ENCODE measurements around the gene RAD51B.

The RAD51B gene

DNA sequence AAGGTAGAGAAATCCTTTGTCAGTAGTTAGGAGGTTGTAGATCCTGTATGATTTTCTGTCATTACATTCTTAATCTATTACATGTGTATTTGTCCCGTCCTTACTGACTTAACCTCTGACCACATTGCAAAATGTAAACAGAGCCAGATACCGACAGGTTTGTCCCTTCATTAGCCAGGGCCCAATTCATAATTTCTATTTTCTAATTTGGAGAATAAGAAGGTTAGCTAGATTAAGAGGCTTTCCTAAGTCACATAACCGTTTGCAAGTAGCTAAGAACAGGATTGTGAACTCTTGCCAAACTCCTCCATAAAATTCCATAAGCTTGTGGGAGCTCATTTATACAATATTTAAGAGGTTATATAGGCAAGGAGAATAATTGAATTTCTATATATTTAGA, 352.6 kb downstream of the RAD51B start:
- TF ChIP-seq ZNF670 (tag by site-specific recombination; IDR thresholded peaks at IDR 0.05; ENCODE audit: low read depth) (no peak), ZNF23 (tag by site-specific recombination; IDR thresholded peaks at IDR 0.05; ENCODE audit: borderline replicate concordance) (no peak), ZNF266 (tag by site-specific recombination; IDR thresholded peaks at IDR 0.05; ENCODE audit: low read depth) (no peak), ZNF174 (tag by site-specific recombination; IDR thresholded peaks at IDR 0.05) (no peak), ZNF132 (tag by site-specific recombination; IDR thresholded peaks at IDR 0.05; ENCODE audit: borderline replicate concordance) (no peak), SCRT1 (tag by site-specific recombination; IDR thresholded peaks at IDR 0.05; ENCODE audit: borderline replicate concordance) (no peak), ZNF121 (tag by site-specific recombination; IDR thresholded peaks at IDR 0.05) (no peak), ZFP41 (tag by site-specific recombination; IDR thresholded peaks at IDR 0.05; ENCODE audit: borderline replicate concordance) (no peak), ZNF596 (tag by site-specific recombination; IDR thresholded peaks at IDR 0.05) (no peak), ZNF202 (tag by site-specific recombination; IDR thresholded peaks at IDR 0.05; ENCODE audit: borderline replicate concordance) (no peak)
- TF ChIP-seq, protein P1, sequence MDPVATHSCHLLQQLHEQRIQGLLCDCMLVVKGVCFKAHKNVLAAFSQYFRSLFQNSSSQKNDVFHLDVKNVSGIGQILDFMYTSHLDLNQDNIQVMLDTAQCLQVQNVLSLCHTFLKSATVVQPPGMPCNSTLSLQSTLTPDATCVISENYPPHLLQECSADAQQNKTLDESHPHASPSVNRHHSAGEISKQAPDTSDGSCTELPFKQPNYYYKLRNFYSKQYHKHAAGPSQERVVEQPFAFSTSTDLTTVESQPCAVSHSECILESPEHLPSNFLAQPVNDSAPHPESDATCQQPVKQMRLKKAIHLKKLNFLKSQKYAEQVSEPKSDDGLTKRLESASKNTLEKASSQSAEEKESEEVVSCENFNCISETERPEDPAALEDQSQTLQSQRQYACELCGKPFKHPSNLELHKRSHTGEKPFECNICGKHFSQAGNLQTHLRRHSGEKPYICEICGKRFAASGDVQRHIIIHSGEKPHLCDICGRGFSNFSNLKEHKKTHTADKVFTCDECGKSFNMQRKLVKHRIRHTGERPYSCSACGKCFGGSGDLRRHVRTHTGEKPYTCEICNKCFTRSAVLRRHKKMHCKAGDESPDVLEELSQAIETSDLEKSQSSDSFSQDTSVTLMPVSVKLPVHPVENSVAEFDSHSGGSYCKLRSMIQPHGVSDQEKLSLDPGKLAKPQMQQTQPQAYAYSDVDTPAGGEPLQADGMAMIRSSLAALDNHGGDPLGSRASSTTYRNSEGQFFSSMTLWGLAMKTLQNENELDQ (tag by site-specific recombination; IDR thresholded peaks at IDR 0.05; ENCODE audit: low read depth): no peak
- TF ChIP-seq, protein P2, sequence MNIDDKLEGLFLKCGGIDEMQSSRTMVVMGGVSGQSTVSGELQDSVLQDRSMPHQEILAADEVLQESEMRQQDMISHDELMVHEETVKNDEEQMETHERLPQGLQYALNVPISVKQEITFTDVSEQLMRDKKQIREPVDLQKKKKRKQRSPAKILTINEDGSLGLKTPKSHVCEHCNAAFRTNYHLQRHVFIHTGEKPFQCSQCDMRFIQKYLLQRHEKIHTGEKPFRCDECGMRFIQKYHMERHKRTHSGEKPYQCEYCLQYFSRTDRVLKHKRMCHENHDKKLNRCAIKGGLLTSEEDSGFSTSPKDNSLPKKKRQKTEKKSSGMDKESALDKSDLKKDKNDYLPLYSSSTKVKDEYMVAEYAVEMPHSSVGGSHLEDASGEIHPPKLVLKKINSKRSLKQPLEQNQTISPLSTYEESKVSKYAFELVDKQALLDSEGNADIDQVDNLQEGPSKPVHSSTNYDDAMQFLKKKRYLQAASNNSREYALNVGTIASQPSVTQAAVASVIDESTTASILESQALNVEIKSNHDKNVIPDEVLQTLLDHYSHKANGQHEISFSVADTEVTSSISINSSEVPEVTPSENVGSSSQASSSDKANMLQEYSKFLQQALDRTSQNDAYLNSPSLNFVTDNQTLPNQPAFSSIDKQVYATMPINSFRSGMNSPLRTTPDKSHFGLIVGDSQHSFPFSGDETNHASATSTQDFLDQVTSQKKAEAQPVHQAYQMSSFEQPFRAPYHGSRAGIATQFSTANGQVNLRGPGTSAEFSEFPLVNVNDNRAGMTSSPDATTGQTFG (tag by site-specific recombination; IDR thresholded peaks at IDR 0.05; ENCODE audit: borderline replicate concordance): no peak
- TF ChIP-seq, protein P3, sequence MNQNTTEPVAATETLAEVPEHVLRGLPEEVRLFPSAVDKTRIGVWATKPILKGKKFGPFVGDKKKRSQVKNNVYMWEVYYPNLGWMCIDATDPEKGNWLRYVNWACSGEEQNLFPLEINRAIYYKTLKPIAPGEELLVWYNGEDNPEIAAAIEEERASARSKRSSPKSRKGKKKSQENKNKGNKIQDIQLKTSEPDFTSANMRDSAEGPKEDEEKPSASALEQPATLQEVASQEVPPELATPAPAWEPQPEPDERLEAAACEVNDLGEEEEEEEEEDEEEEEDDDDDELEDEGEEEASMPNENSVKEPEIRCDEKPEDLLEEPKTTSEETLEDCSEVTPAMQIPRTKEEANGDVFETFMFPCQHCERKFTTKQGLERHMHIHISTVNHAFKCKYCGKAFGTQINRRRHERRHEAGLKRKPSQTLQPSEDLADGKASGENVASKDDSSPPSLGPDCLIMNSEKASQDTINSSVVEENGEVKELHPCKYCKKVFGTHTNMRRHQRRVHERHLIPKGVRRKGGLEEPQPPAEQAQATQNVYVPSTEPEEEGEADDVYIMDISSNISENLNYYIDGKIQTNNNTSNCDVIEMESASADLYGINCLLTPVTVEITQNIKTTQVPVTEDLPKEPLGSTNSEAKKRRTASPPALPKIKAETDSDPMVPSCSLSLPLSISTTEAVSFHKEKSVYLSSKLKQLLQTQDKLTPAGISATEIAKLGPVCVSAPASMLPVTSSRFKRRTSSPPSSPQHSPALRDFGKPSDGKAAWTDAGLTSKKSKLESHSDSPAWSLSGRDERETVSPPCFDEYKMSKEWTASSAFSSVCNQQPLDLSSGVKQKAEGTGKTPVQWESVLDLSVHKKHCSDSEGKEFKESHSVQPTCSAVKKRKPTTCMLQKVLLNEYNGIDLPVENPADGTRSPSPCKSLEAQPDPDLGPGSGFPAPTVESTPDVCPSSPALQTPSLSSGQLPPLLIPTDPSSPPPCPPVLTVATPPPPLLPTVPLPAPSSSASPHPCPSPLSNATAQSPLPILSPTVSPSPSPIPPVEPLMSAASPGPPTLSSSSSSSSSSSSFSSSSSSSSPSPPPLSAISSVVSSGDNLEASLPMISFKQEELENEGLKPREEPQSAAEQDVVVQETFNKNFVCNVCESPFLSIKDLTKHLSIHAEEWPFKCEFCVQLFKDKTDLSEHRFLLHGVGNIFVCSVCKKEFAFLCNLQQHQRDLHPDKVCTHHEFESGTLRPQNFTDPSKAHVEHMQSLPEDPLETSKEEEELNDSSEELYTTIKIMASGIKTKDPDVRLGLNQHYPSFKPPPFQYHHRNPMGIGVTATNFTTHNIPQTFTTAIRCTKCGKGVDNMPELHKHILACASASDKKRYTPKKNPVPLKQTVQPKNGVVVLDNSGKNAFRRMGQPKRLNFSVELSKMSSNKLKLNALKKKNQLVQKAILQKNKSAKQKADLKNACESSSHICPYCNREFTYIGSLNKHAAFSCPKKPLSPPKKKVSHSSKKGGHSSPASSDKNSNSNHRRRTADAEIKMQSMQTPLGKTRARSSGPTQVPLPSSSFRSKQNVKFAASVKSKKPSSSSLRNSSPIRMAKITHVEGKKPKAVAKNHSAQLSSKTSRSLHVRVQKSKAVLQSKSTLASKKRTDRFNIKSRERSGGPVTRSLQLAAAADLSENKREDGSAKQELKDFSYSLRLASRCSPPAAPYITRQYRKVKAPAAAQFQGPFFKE (tag by site-specific recombination; IDR thresholded peaks at IDR 0.05; ENCODE audit: borderline replicate concordance): no peak
- POLR2A ChIA-PET: no interaction called here
- H3K4me1 ChIP-seq (ENCODE audit: control insufficient read depth, insufficient read depth, low read length): peaks cover 21% of the 10 kb centered on the region
- CTCF ChIA-PET: interaction anchor here (0.5 to 0.7 kb wide), 2 partner anchors 12 to 18 kb away, joined by 3 read pairs; no protein-coding TSS in a partner anchor
- no peaks in the 10 kb centered on the region for H3K36me3 ChIP-seq (ENCODE audit: control insufficient read depth in 2 of 2, insufficient read depth in 1 of 2, low read length in 2 of 2)
- no peak overlapping the region for H3K4me3 ChIP-seq (ENCODE audit: low read depth, low read length)
- H3K27ac ChIP-seq (ENCODE audit: extremely low read depth, low read depth, low read length): no peak overlapping the region
- H3K9me3 ChIP-seq (ENCODE audit: control insufficient read depth, insufficient read depth, low read depth, low read length): no peaks in the 10 kb centered on the region

DNA sequence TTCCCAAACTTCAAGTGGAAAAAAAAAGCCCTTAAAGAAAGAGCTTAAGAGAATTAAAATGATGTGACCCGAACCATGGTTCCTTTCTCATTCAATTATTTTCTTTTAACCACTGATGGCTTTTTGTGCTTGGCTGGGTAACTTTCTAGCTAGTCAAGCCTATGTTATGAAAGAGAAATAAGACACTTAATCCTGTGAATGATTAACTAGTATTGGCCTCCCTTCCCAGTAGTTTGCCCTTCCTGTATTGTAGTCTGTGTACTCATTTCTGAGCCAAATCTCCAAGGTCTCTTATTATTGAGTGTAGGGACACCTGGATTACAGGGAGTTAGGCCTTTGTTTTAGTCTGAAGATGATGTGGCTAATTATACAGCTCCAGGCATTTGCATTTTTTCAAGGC, 353.0 kb downstream of the RAD51B start:
- H3K9me3 ChIP-seq (ENCODE audit: control insufficient read depth, insufficient read depth, low read depth, low read length): no peaks in the 10 kb centered on the region
- no peak overlapping the region for H3K27ac ChIP-seq (ENCODE audit: extremely low read depth, low read depth, low read length)
- no peaks in the 10 kb centered on the region for H3K36me3 ChIP-seq (ENCODE audit: control insufficient read depth in 2 of 2, insufficient read depth in 1 of 2, low read length in 2 of 2)
- POLR2A ChIA-PET: no interaction called here
- peaks cover 19% of the 10 kb centered on the region for H3K4me1 ChIP-seq (ENCODE audit: control insufficient read depth, insufficient read depth, low read length)
- H3K4me3 ChIP-seq (ENCODE audit: low read depth, low read length): no peak overlapping the region
- TF ChIP-seq, protein P4, sequence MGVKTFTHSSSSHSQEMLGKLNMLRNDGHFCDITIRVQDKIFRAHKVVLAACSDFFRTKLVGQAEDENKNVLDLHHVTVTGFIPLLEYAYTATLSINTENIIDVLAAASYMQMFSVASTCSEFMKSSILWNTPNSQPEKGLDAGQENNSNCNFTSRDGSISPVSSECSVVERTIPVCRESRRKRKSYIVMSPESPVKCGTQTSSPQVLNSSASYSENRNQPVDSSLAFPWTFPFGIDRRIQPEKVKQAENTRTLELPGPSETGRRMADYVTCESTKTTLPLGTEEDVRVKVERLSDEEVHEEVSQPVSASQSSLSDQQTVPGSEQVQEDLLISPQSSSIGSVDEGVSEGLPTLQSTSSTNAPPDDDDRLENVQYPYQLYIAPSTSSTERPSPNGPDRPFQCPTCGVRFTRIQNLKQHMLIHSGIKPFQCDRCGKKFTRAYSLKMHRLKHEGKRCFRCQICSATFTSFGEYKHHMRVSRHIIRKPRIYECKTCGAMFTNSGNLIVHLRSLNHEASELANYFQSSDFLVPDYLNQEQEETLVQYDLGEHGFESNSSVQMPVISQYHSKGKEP (tag by site-specific recombination; IDR thresholded peaks at IDR 0.05): no peak
- CTCF ChIA-PET: interaction anchor here (0.7 kb wide), 1 partner anchor 19 kb away, joined by 3 read pairs; no protein-coding TSS in a partner anchor

Data from HEK293 (cell line).